ENCODE results near the gene SDK2. TPM values are rescaled to one million over a fixed set of nuclear protein-coding genes. Genes with fewer than 3 reads are reported as not detected.

The SDK2 gene
- total and polyA plus RNA-seq, 2 of the 4 experiments (the other 2 are of a cell fraction), result under 0.01 to 0.03 TPM

- Histone ChIP-seq H2AFZ (replicated peaks; ENCODE audit: low read length, poor library complexity) (peak overlapping the region; percentile 40), H4K5ac (ENCODE audit: low read depth, low read length) (no peak overlapping the region), H4K20me1 (ENCODE audit: insufficient read depth, low read length) (no peaks in the 10 kb centered on the region), H3K36me3 (ENCODE audit: control insufficient read depth, insufficient read depth, low read length) (no peaks in the 10 kb centered on the region), H3K4me1 (ENCODE audit: control insufficient read depth, insufficient read depth, low read length) (no peaks in the 10 kb centered on the region), H3K18ac (ENCODE audit: low read depth, low read length) (no peak overlapping the region), H3K9ac (ENCODE audit: low read depth, low read length) (no peak overlapping the region), H3K56ac (ENCODE audit: extremely low read depth, insufficient read depth, low read length) (no peak overlapping the region), H4K91ac (ENCODE audit: insufficient read depth, low read depth, low read length) (no peak overlapping the region), H3K79me1 (ENCODE audit: low read depth in 1 of 2, low read length in 2 of 2) (no peaks in the 10 kb centered on the region), H3K4ac (ENCODE audit: low read depth, low read length) (no peak overlapping the region), H3K9me3 (ENCODE audit: control insufficient read depth, insufficient read depth, low read length) (no peaks in the 10 kb centered on the region), H2AK5ac (ENCODE audit: low read depth, low read length) (no peak overlapping the region), H2AK9ac (replicated peaks; ENCODE audit: low read depth, low read length, poor library complexity) (no peak overlapping the region), H3K27me3 (ENCODE audit: control insufficient read depth, insufficient read depth, low read length) (no peaks in the 10 kb centered on the region; the same call in 1 of the 2 replicates), H3K14ac (replicated peaks; ENCODE audit: low read depth, low read length) (no peak overlapping the region), H3K4me2 (ENCODE audit: low read depth, low read length) (no peak overlapping the region; the same call in 1 of the 2 replicates), H3K9me1 (ENCODE audit: insufficient read depth, low read length) (no peaks in the 10 kb centered on the region), H2BK5ac (ENCODE audit: low read depth, low read length, poor library complexity, severe bottlenecking) (no peak overlapping the region), H4K8ac (ENCODE audit: low read depth in 2 of 2, low read length in 2 of 2) (no peak overlapping the region), H2BK120ac (ENCODE audit: low read depth, low read length) (no peak overlapping the region), H3K27ac (ENCODE audit: insufficient read depth, low read length) (no peak overlapping the region), H2BK15ac (ENCODE audit: low read depth, low read length) (no peak overlapping the region), H2BK20ac (ENCODE audit: low read depth, low read length) (no peak overlapping the region), H3K23ac (ENCODE audit: low read depth, low read length) (no peak overlapping the region), H3K4me3 (ENCODE audit: insufficient read depth, low read depth, low read length) (no peak overlapping the region)
- BruUV-seq (replicated peaks), result no TSS peak
- dilution Hi-C loops (cut with HindIII; ENCODE audit: low sequenced_read_pairs, unreplicated experiment) (no loop called here), intact Hi-C loops (cut with micrococcal nuclease) (no loop called here), in situ Hi-C loops (cut with MboI; ENCODE audit: low sequenced_read_pairs) (no loop called here)
- POLR2A ChIA-PET (ENCODE audit: unreplicated experiment), result interaction anchor here (0.7 kb wide), 1 partner anchor 1184 kb away, joined by 6 read pairs; no protein-coding TSS in a partner anchor
- DNase-seq, result peak; percentile 4
- TF ChIP-seq CTCF (conservative IDR thresholded peaks at IDR 0.05; ENCODE audit: low read depth, low read length) (no peak), MXI1 (IDR thresholded peaks at IDR 0.05; ENCODE audit: borderline replicate concordance, low read depth, low read length) (no peak), BHLHE40 (IDR thresholded peaks at IDR 0.05; ENCODE audit: low read depth, low read length) (no peak), RCOR1 (IDR thresholded peaks at IDR 0.05; ENCODE audit: insufficient replicate concordance, low read length) (no peak), MAZ (IDR thresholded peaks at IDR 0.05; ENCODE audit: borderline replicate concordance, low read depth, low read length) (no peak)
- ATAC-seq (ENCODE audit: low read depth), result no peak; the same call in 1 of the 2 replicates
- WGBS, 2 experiments (ENCODE audit: extremely low coverage in 2 of 2, insufficient read length in 1 of 2), result no CpG with 5 or more reads among the region's 9 CpGs
- CTCF ChIA-PET, result interaction anchor here (0.6 kb wide), 1 partner anchor 165 kb away, joined by 3 read pairs; no protein-coding TSS in a partner anchor
Observed at GRCh38 chr17:73419881-73420280, 224.4 kb downstream of the SDK2 start.
